NCI-H345 (cell line): ENCODE results near the gene GPC1.
A peak's percentile ranks its signal among the peaks of the same experiment; 100 is the strongest.

ENCODE experiments used
- DNase-seq: peaks from one replicate; lab custom pipeline; 2025; lab: John Stamatoyannopoulos, UW

GPC1 gene

DNA sequence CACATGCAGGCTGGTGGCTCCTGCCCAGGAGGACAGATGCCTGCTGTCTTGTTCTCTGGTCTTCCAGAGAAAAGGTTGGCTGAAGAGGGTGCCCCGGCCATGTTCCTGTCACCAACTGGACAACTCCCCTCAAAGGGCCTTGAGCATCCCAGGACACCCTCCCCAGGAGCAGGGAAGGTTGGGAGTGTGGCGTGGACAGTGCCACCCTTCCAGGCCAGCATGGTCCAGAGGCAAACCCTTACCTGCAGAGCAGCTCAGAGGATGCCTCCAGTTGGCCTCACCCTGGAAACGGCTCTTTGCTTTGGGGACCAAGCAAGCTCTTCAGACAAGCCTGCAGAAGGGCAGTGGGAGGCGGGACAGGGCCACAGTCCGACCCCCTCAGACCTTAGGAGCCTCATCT is 4.9 kb upstream of the GPC1 start:
- no peak for DNase-seq

DNA sequence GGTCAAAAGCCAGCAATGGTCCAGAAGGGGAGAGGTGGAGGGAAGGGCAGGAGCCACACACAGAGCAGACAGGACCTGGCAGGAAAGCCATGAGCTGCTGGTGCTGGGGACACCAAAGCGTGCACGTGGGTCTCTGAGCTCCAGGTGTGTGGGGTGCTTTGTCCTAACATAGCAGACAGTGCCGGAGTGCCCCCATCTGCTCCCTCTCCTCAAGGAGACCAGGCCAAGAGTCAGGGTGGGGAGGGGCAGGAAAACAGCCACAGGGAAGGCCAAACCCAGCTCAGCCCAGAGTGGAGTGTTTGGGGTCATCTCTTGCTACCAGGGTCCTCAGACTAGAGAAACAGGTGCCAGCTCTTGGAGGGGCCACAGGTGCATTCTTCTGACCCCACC is 4.2 kb upstream of the GPC1 start:
- DNase-seq, result no peak

DNA sequence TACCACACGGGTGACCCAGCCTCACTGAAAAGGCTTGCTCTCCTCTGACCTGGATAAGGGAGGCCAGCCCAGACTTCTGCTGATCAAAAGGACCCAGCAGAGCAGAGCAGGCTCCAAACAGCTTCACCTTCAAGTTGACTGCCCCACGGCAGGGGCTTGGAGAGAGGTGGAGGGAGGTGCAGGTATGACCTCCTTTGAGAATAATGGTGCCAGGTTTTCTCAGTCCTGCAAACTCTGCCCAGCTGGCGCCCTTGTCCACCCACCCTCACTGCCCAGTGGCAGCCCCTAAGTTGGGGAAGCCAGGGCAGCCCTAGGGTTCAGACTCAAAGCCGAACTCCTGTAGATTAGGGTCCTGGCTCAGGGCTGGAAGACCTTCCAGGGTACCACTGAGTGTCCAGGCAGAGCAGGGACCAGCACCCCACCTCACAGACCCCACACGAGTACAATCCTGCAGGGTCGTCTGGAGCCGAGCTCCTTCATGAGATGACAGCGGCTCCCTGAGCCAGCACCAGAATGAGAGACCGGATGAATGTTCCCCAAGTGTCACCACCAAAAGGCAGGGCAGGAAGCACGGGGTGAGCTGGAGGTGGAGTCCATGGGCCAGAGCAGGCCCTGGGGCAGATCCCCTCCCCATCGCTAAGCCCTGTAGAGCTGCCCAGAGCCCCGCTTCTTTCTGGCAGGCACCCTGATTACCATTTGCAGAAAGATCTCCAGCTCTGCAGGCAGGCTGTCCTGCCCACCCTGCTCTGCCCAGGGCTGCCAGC is 3.6 kb upstream of the GPC1 start:
- DNase-seq, result no peak

DNA sequence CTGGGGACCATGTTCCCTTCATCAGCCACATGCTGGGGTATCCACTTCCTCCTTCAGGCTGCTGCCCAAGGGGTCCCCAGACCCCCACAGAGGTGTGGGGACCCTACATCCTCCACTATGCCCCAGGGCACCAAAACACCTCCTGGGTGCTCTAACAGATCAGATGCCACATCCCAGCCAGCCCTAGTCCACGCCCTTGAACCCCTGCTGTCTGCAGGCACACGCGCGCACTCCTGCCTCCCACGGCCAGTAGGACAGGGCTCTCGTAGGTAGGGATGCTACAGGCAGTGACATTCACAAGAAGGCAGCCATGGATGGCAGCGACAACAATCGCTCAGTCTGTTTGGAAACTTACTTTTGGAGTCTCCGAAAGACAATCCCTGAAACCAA is 3.0 kb upstream of the GPC1 start:
- no peak for DNase-seq

DNA sequence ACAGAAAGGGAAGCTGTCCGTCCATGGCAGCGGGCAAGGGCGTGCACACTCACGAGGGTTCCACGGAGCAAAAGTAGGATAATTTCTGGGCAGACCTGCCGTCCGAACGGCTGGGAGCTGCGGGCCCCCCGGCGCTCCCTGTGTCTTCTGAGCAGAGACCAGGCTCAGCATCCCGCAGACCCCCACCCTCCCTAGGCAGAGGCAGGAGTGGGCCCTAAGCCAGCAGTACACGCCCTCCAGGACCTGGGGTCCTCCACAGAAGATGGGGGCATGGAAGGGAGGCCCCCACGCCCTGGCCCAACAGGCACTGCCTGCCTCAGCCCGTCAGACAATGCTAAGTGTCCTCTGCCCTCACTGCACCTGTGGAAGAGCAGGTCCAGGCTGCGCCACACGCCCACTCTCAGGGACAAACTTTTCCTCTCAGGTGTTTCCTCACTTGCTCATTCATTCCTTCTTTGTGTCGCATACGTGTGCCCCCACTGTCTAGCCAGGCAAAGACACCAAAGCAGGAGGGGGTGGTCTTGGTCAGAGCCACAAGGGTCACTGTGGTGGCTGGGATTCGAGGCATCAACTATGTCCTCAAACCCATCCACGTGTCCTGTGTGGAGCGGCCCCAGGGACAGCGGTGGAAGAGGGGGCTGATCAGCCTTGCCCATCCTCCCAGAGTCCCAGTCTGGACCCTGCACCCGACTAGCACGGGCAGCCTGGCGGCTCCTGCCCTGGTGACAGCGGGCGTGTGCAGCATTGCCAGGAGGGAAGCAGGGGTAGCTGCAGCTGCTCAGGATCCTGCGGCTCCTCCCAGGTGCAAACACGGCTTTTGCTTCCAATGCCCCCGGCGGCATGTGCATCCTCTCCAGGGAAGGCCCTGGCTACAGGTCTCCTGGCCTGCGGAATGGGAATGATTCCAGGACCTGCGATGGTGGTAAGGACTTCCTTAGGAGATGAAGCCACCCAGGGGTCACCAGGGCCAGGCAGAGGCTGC is 2.4 kb upstream of the GPC1 start:
- no peak for DNase-seq

DNA sequence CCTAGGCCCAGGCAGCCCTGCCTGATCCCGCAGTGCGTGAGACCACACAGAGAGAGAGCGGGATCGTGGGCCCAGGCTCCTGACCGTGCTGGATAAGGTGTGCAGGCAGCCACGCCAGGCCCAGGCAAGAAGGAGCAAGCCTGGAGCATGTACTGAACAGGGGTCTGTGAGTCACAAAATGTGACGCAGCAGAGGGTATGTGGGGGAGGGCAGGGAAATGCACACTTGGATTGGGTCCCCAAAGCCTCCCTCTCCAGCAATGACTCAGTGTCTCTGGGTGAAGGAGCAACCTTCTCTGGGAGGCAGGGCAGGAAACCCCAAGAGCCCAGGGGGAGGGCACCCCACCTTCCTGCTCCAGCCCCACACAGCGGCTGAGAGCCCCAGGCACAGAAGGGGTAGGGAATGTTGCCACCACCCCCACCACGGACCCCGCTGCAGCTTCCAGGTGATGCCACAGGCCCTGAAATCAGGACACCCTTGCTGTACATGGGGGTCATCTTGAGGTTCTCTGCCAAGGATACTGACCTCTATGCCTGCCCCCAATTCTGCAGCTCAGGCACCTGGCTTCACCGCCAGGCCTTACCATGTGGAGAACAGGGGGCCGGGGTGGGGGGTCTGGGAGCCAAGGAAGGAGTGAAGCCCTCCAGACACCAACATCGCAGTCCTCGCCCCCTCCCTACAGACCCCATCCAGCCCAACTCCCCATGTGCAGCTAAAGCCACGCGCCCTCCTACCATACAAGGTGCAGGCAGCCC is 1.3 kb upstream of the GPC1 start:
- DNase-seq, result no peak

DNA sequence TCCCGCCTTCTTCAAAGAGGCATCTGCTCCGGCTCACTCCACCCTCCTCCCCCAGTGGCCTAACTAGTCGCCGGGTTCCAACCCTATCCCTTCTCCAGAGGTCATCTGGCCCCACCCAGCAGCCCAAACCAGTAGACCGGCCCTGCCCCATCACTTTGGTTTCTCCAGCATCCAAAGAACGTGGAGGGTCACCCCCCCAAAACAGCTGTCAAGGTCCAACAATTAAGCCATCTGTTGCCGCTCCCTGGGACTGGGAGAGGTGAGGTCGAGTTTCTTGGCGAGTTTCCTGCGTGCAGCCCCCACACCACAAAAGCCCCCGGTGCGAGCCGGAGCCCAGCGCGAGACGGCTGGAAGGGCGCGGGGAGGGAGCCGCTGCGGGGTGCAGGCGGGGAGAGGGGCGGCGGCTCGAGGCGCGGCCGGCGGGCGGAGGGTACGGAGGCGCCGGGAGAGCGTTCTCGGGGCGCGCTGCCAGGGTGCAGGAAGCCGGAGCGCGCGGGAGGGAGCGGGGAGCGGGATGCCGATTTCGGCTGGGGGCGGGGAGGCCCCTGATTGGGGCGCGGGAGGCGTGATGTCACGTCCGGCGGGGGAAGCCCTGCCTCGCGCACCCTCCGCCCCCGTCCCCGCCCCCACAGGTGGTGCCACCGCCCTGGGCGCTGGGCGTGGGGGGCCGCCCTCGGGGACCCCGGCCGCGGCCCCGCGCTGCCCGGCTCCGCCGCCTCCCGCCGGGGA is 571 bp upstream of the GPC1 start:
- DNase-seq, result peak; percentile 95

DNA sequence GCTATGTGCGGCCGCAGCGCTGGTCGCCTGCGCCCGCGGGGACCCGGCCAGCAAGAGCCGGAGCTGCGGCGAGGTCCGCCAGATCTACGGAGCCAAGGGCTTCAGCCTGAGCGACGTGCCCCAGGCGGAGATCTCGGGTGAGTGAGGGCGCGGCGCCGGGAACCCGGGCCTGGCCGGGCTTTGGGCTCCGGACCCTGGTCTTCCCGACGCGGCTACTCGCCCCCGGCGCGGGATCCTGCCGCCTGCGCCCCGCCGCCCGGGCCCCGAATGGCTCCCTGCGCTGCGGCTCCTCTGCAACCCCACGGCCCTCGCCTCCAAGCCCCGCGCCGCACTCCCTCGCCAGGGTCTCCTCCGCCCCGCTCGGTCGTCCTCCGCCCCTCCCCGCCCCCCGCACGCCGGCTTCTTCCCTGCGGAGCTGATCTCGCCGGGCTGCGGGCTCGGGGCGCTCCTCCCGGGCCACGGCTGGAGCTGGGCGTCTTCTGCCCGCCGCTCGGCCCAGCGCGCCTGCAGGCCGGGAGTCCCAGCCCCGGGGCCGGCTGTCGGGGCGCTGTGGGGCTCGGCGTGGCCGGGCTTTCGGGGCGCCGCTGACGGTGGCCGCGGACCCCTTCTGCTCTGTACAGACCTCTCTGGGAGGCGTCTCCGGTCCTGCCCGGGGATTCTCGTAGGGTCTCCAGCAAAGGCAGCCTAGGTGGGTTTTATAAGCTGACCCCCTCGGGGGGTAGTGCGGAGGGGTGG is 652 bp downstream of the GPC1 start:
- peak; percentile 27 for DNase-seq

DNA sequence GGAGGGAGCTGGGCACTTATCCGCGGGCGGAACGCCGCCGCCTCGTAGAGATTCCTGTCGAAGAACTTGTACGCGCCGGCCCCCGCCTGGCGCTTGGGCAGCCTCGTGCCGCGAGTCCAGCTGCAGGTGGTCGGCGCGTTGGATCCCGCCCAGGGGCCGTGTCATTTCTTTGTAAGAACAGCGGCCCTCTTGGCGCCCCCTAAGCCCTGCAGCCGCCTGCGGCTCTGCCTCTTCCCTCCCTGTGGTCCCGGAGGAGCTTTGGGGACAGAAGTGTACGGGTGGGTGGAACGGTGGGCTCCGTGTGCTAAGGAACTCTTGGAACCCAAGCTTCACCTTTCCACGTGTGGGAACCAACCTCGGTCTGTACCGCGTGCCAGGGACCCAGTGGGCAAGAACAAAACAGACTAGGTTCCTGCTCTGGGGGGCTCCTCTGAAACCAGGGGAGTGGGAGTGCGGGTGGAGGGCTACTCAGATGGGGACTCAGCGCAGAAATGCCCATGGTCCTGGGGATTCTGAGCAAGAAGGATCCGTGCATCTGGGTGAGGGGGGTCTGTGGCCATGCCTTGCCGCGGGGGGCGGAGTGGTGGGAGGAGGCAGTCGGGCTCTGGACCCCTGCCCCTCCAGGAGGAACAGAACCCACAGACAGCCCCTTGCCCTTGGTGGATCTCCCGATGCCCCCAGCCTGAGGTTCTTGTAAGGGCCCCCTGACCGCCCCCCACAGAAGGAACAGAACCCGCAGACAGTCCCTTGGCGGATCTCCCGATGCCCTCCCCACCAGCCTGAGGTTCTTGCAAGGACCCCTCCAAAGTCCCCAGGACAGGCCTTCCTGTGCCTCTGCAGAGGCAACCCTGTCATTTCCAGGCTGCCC is 1.5 kb downstream of the GPC1 start:
- no peak for DNase-seq

DNA sequence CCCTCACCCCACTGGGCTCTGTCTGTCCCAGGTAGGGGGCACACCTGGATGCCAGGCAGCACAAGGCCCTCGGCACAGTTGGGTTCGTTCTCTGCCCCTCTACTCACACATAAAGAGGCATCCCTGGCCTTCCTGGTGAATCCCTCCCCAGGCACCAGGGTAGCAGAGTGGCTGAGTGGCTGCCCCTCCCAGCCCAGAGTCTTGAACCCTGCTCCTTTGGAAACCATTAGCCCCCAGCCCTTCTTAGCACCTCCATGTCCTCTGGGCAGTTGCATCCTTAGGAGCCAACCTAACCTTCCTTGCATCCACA is 2.0 kb downstream of the GPC1 start:
- no peak for DNase-seq

DNA sequence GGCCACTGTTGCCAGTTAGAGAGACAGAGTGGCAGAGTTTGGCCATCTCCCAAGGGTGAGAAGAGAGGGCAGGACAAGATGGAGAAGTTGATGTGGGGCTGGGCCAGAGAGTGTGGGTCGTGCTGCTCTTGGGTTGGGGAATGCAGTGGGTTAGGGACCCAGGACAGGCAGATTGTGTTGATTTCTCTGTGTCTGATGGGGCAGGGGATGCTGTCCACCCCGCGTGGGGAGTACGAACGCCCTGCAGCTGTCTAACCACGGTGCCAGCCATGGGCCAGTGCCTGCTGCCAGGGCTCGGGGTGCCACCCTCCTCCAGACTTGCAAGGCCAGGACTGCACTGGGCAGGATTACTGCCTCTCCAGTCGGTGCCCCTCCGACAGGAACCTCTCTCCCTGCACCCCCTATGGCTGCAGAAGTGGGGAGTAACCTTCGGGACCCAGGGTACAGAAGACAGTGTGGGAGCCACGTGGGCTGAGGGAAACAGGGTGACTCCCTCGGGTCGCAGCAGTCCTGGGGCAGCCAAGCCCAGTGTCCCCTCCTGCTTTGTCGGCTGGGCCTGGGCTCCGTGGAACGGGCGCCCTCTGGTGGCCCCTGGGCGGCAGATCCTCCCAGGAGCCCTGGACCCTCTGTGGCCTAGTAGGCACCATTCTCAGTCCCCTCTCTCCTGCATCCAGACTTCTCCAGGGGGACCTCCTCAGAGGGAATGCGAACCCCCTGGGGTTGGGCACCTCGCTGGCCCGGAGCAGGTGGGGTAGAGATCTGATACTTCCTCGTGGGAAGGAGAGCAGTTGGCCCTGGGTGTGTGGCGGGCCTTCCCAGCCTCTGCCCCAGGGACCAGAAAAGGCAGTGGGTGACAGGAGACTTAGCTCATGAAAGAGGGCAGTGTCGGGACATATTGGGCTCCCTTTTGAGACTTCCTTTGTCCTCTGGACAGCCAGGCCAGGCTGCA is 2.7 kb downstream of the GPC1 start:
- DNase-seq, result peak; percentile 65

DNA sequence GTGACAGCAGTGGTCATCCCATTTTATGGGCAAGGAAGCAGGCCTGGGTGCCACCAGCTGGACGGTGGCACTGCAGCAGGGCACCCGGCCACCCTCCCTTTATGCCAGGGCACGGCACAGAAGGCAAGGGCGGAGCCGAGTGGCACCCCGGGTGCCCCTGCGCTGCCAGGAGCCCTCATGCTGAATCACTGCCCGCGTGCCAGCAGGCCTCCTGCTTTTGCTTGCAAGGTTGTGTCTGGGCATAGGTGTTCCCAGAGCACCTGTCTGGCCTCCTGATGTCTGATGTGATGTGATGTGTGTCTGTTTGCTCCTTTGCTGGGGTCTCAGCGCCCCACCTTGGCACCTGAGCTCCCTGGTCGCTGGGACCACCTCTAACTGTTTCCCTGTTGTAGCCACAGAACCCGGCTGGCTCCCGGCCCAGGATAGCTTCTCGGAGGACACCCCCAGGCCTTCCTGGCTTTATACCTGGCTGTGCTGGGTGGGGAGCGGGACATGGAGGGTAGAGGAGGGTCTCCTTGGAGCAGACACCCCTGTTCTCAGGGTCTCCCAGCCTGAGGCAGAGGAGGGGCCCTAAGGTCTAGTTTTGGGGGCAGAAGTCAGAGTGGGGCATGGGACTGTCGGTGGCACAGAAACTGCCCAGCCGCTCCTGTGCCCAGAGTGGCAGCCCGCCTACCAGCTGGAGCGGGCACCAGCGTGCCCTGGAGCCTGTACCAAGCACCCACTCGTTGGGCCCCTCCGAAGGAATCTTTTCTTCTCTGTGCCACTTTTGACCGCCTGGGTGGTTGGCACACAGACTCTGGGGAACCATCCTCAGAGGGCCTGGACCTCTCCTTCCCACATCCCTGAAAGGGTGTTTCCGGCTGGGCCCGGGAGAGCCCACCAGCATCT is 3.6 kb downstream of the GPC1 start:
- DNase-seq, result no peak

DNA sequence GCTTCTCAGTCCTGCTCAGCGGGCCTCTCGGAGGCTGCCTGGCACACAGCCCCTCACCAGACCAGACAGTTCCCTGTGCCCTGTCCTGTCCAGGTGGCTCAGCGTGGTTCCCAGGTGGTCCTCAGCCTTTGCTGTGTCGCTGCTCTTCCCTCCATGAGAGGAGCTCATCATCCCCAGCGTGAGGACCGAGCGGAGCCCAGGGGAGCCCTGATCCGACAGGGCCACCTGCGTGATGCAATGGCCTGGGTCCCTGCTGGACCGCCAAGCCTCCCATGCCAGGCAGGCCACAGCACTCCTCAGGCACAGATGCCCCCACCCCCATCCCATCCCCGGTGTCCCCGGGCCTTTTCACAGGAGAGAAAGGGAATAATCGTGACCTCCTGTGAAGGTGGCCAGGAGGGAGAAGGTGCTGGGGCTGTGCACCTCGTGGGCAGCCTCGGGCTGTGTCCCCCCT is 4.3 kb downstream of the GPC1 start:
- DNase-seq, result no peak

DNA sequence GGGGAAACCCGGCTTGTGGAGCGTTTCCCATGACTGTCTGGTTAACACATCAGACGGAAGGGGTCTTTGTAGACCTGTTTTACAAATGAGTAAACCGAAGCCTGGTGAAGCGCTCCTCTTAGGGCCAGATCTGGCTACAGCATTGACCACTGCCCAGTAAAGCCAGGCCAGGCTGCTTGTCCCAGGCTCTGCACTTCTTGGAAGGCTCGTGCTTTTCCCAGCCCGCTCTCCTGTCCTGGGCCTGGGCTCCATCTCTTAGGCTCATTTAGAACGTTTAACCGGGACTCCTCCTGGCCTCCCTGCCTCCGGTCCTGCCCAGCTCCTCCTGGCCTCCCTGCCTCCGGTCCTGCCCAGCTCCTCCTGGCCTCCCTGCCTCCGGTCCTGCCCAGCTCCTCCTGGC is 4.8 kb downstream of the GPC1 start:
- no peak for DNase-seq

DNA sequence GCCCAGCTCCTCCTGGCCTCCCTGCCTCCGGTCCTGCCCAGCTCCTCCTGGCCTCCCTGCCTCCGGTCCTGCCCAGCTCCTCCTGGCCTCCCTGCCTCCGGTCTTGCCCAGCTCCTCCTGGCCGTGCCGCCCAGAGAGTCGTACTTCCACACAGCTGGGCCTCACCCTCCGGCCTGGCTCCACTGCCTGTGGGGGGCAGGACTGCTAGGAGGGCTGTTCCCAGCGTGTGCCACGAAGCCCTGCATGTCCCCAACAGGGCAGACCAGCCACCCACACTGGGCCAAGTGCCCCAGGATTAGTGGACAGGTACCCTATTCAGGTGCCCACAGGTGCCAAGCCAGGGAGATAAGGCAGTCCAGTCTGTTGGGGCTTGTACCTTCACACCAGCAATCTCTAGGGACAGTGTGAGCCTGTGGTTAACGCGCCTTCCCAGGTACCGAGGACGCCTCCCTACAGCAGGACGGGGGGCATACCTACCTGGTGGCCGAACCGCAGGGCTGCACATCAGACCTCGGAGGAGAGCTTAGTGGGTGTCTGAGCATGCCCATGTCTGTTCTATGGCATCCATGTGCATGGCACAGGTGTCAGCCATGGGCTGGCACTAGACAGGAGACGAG is 5.3 kb downstream of the GPC1 start:
- no peak for DNase-seq

DNA sequence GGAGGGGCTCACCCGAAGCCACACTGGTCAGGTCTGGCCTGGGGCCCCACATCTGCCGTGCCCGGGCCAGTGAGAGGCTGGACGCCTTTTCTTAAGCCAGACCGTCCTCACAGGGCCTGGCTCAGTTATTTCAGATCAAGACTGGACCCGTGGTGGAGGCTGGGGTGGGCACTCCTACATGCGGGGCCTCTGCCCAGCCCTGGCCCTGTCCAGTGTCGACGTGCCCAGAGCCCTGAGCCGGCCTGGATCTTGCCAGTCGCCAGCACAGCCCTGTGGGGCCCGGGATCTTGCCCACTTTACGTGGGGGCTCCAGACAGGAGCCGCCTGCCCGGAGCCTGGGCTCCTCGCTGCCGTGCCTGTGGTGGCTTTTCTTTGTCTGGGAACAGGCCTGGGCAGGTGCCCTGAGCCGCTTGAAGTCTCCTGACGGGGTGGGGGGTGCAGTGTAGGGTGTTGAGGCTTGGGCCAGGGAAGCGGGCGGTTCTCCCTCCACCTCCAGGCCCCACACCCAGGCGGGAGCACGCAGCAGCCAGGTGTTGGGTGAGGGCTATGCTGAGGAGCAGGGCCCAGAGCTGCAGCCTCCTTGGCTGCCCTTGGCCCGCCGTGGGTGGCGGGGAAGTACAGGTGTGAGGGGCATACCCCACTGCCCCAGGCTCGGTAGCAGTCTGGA is 6.0 kb downstream of the GPC1 start:
- no peak for DNase-seq

DNA sequence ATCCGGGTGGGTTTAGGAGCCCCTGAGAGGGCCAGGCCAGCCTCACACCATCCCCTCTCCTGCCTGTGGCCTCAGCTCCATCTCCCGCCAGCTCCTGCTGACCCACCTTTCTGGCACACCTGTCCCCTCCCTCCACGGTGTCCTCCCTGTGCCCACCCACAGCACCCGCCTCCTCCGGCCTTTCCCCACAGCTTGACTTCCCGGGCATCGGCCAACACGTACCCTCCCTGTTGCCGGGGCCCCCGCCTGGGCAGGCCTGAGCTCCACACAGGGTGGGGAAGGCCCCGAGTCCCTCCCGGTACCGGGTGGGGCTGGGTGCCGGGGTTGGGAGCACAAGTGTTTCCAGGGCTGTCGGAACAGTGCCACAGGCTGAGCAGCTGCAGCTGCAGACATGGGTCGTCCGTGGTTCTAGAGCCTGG is 6.5 kb downstream of the GPC1 start:
- DNase-seq, result no peak
